BJ (cell line): Measurements from ENCODE around the gene NBR1. TPM values are rescaled to one million over a fixed set of nuclear protein-coding genes. Genes with fewer than 3 reads are reported as not detected.

Source experiments
- CTCF ChIA-PET: fragments of 350-600 bp; formaldehyde crosslinking; extraction: SDS; loops from one replicate; lab custom pipeline; 2021; ENCODE audit warnings: antibody characterized with exemption, inconsistent platforms; lab: Yijun Ruan, JAX
- POLR2A ChIA-PET: fragments of 300-600 bp; sonication (Branson Sonifier 250); formaldehyde crosslinking; extraction: SDS; loops from one replicate; lab custom pipeline; 2021; ENCODE audit warnings: antibody characterized with exemption; lab: Charles Lee
- DNase-seq: peaks from one replicate; pipeline ENCODE4 v3.0.0-alpha.2; 2011; ENCODE audit warnings: low read depth
- H3K27me3 ChIP-seq: 2 replicates; pipeline ENCODE4 v1.6.0; 2011; ENCODE audit warnings: low read length; ENCODE audit not compliant: control insufficient read depth, insufficient read depth
- H3K36me3 ChIP-seq: 2 replicates; pipeline ENCODE4 v1.5.1; 2011; ENCODE audit warnings: low read length; ENCODE audit not compliant: control insufficient read depth, insufficient read depth
- H3K4me3 ChIP-seq: 2 replicates; pipeline ENCODE4 v1.5.1; 2011; ENCODE audit warnings: low read depth, mild to moderate bottlenecking, control low read depth, low read length
- polyA plus RNA-seq: library from polyadenylated mRNA; depleted of rRNA; stranded (reverse); fragments of >200 nt; gene quantifications from 2 replicates; pipeline ENCODE4 v1.2.3, GENCODE V29; 2011
- TF ChIP-seq, protein P1 (sequence below): IDR thresholded peaks from 2 replicates; pipeline ENCODE4 v1.5.1; 2011; ENCODE audit warnings: low read depth, mild to moderate bottlenecking, control low read depth, inconsistent platforms, low read length, moderate library complexity; ENCODE audit not compliant: insufficient read depth

The NBR1 gene
- polyA plus RNA-seq, 1 experiment: 130 TPM

DNA sequence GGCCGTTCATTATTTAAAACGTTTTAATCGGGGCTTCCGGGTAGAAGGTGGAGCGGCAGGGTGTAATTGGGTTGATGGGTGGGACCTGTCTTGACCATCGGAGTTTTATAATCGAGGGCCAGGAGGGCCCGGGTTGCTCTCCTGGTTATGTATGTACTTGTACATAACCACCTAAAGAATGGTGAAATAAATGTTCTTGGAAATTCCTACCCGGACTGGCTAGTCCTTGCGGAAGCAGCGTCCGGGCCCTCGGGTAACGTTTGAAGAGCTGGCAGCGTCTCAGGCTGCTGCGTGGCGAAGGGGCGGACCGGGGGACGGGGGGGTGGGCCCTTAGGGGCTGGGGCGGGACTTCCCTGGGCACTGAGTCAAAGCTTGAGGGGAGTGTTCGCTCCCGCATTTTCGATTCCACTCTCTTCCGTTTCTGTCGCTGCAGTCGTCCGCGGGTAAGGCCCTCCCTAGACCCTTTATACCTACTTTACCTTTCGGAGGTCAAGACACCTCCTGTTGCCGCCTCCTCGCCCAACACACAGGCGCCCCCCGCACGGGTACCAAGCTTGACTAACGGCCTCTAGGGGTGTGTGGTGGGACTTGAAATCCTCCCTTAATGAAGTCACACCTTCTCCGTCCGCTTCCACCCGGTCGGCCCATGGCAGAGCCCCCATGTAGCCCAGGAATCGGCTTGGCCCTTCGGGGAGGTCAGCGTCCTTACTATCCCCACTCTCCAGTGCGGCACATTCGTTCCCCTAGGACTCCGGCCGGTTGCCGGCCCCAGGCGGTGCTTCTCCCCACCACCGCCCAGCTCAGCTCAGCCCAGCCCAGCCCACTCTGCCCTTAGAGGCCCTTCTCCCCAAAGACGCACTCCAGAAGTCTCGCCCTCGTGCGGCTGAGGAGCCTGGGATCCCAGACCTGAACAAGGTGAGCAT, 40.7 kb downstream of the NBR1 start, which contains the start of gene TMEM106A:
TSS of gene TMEM106A (plus strand) at position 396 of the 923 bp plus-strand sequence. CDS start 1,167 bp downstream, outside the sequence.
- TF ChIP-seq, protein P1, sequence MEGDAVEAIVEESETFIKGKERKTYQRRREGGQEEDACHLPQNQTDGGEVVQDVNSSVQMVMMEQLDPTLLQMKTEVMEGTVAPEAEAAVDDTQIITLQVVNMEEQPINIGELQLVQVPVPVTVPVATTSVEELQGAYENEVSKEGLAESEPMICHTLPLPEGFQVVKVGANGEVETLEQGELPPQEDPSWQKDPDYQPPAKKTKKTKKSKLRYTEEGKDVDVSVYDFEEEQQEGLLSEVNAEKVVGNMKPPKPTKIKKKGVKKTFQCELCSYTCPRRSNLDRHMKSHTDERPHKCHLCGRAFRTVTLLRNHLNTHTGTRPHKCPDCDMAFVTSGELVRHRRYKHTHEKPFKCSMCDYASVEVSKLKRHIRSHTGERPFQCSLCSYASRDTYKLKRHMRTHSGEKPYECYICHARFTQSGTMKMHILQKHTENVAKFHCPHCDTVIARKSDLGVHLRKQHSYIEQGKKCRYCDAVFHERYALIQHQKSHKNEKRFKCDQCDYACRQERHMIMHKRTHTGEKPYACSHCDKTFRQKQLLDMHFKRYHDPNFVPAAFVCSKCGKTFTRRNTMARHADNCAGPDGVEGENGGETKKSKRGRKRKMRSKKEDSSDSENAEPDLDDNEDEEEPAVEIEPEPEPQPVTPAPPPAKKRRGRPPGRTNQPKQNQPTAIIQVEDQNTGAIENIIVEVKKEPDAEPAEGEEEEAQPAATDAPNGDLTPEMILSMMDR: peak; percentile 53
- DNase-seq: peak; percentile 28
- Histone ChIP-seq H3K27me3 (no peaks in the 10 kb centered on the region), H3K36me3 (peaks cover 20% of the 10 kb centered on the region), H3K4me3 (peak within 1 kb of the TSS; percentile 66)
- POLR2A ChIA-PET: interaction anchor here (1.1 kb wide), 1 partner anchor 40 kb away, joined by 7 read pairs; no protein-coding TSS in a partner anchor
- CTCF ChIA-PET: interaction anchor here (1.0 to 1.2 kb wide), 2 partner anchors 8 to 187 kb away, joined by 3 to 6 read pairs; no protein-coding TSS in a partner anchor

DNA sequence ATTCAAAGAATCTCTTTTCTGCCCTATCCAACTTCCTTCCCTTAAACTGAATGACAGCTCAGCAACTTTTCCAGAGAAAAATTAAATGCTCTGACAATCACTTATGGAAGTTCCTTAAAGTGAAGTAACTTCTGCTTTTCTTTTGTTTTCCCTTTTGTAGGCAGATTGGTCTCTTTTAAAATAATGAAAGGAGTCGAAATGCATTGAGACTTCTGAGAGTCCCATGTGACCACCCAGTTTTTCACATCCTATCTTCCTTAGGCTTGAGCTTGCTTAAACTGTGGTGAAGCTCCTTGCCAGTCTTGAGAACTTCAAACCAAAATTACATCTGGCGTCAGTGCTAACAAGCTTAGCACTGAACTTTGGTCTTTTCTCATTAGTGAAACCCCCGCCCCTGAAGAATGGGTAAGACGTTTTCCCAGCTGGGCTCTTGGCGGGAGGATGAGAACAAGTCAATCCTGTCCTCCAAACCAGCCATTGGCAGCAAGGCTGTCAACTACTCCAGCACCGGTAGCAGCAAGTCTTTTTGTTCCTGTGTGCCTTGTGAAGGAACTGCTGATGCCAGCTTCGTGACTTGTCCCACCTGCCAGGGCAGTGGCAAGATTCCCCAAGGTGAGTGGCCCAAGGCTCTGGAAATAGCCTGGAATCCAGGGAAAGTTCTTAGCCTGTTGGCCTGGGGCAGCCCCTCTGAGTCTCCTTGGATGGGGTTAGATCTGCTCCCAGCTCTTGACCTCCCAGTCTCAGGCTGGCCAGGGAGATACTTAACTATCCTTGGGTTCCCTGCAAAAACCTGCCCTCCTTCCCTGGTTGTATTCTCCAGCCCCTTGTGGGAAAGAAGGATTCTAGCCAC, 41.9 kb downstream of the NBR1 start:
- POLR2A ChIA-PET: interaction anchor here (1.1 kb wide), 1 partner anchor 41 kb away, joined by 7 read pairs; no protein-coding TSS in a partner anchor

DNA sequence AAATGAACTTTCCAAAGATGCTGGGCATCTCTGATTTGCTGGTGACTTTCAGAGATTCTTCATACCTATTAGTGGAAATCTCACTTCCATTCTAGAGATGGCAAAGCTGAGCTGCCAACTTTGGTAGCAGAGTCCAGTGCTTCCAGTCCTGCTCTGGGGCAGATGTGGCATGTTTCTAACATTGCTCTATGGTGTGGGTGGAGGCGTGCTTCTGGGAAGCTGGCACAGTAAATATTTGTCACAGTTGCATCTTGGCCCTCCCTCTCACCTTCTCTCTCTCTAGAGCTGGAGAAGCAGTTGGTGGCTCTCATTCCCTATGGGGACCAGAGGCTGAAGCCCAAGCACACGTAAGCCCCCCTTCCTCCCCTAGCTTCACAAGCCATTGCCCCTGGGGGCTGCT, 42.5 kb downstream of the NBR1 start:
- DNase-seq: no peak
- H3K4me3 ChIP-seq: no peak overlapping the region
- H3K36me3 ChIP-seq: peaks cover 15% of the 10 kb centered on the region
- ChIA-PET CTCF (interaction anchor here (0.6 to 1.4 kb wide), 3 partner anchors 9 to 270 kb away, joined by 3 to 5 read pairs (median 4); partner anchors contain the start of gene DHX8), POLR2A (no interaction called here)
- no peaks in the 10 kb centered on the region for H3K27me3 ChIP-seq
- TF ChIP-seq, protein P1: no peak

More for the DNA sequence above, 41.9 kb downstream of the NBR1 start:
- CTCF ChIA-PET: interaction anchor here (0.6 to 1.4 kb wide), 3 partner anchors 9 to 490 kb away, joined by 3 to 5 read pairs (median 4); no protein-coding TSS in a partner anchor
- no peak for DNase-seq
- Histone ChIP-seq H3K27me3 (no peaks in the 10 kb centered on the region), H3K4me3 (peak overlapping the region; percentile 66), H3K36me3 (peaks cover 18% of the 10 kb centered on the region)
- TF ChIP-seq, protein P1: no peak

DNA sequence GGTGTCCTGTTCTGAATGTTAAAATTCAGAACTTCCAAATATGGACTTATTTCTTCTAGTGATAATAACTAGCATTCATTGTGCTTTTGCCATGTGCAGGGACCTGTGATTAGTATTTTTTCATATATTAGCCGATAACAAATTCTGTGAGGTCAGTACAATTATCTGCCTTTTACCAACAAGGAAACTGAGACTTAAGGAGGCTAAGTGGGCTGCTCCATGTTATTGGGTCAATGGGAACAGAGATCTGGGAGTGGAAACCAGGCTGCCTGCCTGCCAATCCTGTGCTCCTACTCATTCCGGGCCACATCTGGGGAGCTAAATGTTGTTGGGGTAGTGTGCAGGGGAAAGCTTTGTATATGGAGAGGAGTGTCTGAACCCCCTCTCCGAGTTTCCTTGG, 44.3 kb downstream of the NBR1 start:
- TF ChIP-seq, protein P1: no peak
- ChIA-PET CTCF (interaction anchor here (1.3 kb wide), 1 partner anchor 10 kb away, joined by 3 read pairs; no protein-coding TSS in a partner anchor), POLR2A (interaction anchor here (0.6 kb wide), 1 partner anchor 101 kb away, joined by 5 read pairs; no protein-coding TSS in a partner anchor)
- no peak for DNase-seq
- no peak overlapping the region for H3K4me3 ChIP-seq
- H3K27me3 ChIP-seq: no peaks in the 10 kb centered on the region
- H3K36me3 ChIP-seq: peaks cover 13% of the 10 kb centered on the region
